H1 (cell line): ENCODE data around the gene TRIM73. TPM values are rescaled to one million over a fixed set of nuclear protein-coding genes. Genes with fewer than 3 reads are reported as not detected.
"Not testable (repeated sequence)": the region's sequence is repeated elsewhere in the genome, so short reads cannot be mapped to it uniquely, and the experiment has no call there.

Experiments
- CTCF ChIA-PET: fragments of 300-600 bp; sonication (Branson Sonifier 250); formaldehyde crosslinking; loops from one replicate; lab custom pipeline; 2021; ENCODE audit not compliant: partially characterized antibody; lab: Charles Lee
- POLR2A ChIA-PET: fragments of 300-600 bp; sonication (Branson Sonifier 250); formaldehyde crosslinking; loops from one replicate; lab custom pipeline; 2021; ENCODE audit warnings: inconsistent platforms; ENCODE audit not compliant: partially characterized antibody; lab: Charles Lee
- DNase-seq, 2 experiments: peaks; one replicate each; pipeline versions ENCODE4 v3.0.0 to v3.0.0-alpha.2; 2010 to 2022; ENCODE audit warnings: low spot score in 2 of 2, low read depth in 1 of 2, mixed read lengths in 1 of 2
- FAIRE-seq: peaks from 2 replicates; lab custom pipeline; 2011; peaks lifted over from hg19 to GRCh38; lab: Jason Lieb, UNC
- H2AFZ ChIP-seq: 2 replicates; pipeline ENCODE4 v1.8.1; 2012; ENCODE audit warnings: low read length, inconsistent platforms
- H2AK5ac ChIP-seq: 2 replicates; pipeline ENCODE4 v1.6.1; 2013; ENCODE audit warnings: low read depth, low read length
- H2BK120ac ChIP-seq: replicated peaks from 2 replicates; pipeline ENCODE3; 2013; ENCODE audit warnings: low read depth, low read length, inconsistent platforms
- H2BK12ac ChIP-seq: 2 replicates; pipeline ENCODE4 v1.6.1; 2013; ENCODE audit warnings: low read depth, low read length
- H2BK15ac ChIP-seq: 2 replicates; pipeline ENCODE4 v1.6.1; 2013; ENCODE audit warnings: low read length
- H2BK20ac ChIP-seq: 2 replicates; pipeline ENCODE4 v1.6.1; 2013; ENCODE audit warnings: low read length
- H2BK5ac ChIP-seq: 2 replicates; pipeline ENCODE4 v1.6.1; 2013; ENCODE audit warnings: low read depth, low read length
- H3K14ac ChIP-seq: 2 replicates; pipeline ENCODE4 v1.6.1; 2013; ENCODE audit warnings: inconsistent platforms; ENCODE audit not compliant: insufficient read length
- H3K18ac ChIP-seq: 2 replicates; pipeline ENCODE4 v1.6.1; 2013; ENCODE audit warnings: low read length; ENCODE audit errors: extremely low read depth
- H3K23ac ChIP-seq: 2 replicates; pipeline ENCODE4 v1.6.1; 2013; ENCODE audit warnings: inconsistent platforms; ENCODE audit not compliant: insufficient read length
- H3K23me2 ChIP-seq: 2 replicates; pipeline ENCODE4 v1.6.1; 2013; ENCODE audit warnings: low read depth, low read length
- H3K27ac ChIP-seq: 2 replicates; pipeline ENCODE4 v1.6.1; 2011; ENCODE audit warnings: low read depth, low read length, inconsistent platforms
- H3K27me3 ChIP-seq, 4 experiments: replicated peaks in 1 of 4; 1 replicate in 1 of 4; 2 replicates in 3 of 4; pipeline versions ENCODE4 v1.6.1 to v1.8.1; 2011 to 2013; ENCODE audit warnings: low read length in 3 of 4, mild to moderate bottlenecking in 3 of 4, inconsistent platforms in 2 of 4, mixed read lengths in 2 of 4, moderate library complexity in 1 of 4; ENCODE audit not compliant: control insufficient read depth in 3 of 4, insufficient read depth in 3 of 4; ENCODE audit errors: extremely low read depth in 1 of 4
- H3K36me3 ChIP-seq, 4 experiments: 2 replicates each; pipeline versions ENCODE4 v1.6.1 to v1.8.1; 2011 to 2013; ENCODE audit warnings: mild to moderate bottlenecking in 4 of 4, low read length in 3 of 4, moderate library complexity in 2 of 4, control low read depth in 1 of 4, inconsistent platforms in 1 of 4; ENCODE audit not compliant: insufficient read depth in 4 of 4, control insufficient read depth in 2 of 4
- H3K4ac ChIP-seq: replicated peaks from 2 replicates; pipeline ENCODE3; 2013; ENCODE audit warnings: low read length, low read depth, mixed read lengths, inconsistent platforms; ENCODE audit not compliant: insufficient read length
- H3K4me1 ChIP-seq, 4 experiments: replicated peaks in 1 of 4; 1 replicate in 1 of 4; 2 replicates in 3 of 4; pipeline versions ENCODE4 v1.6.1 to v1.8.1; 2011 to 2013; ENCODE audit warnings: low read length in 3 of 4, inconsistent platforms in 2 of 4, mixed read lengths in 1 of 4; ENCODE audit not compliant: insufficient read depth in 4 of 4, control insufficient read depth in 3 of 4
- H3K4me2 ChIP-seq, 2 experiments: 2 replicates each; pipeline versions ENCODE4 v1.6.1 to v1.8.1; 2011 to 2013; ENCODE audit warnings: low read depth in 2 of 2, low read length in 2 of 2, control low read depth in 1 of 2, inconsistent platforms in 1 of 2, mild to moderate bottlenecking in 1 of 2; ENCODE audit not compliant: insufficient read depth in 1 of 2
- H3K4me3 ChIP-seq, 4 experiments: fragments of 200-600, 300-600 bp in 1 of 4; sonication (generic), shearing (Covaris generic), sonication (Bioruptor Twin) in 1 of 4; 2 replicates each; pipeline versions ENCODE4 v1.5.1 to v1.8.1; 2011 to 2016; ENCODE audit warnings: low read length in 4 of 4, low read depth in 3 of 4, control low read depth in 2 of 4, inconsistent platforms in 2 of 4, mild to moderate bottlenecking in 2 of 4, mixed read lengths in 1 of 4, moderate library complexity in 1 of 4; ENCODE audit not compliant: insufficient read depth in 2 of 4; ENCODE audit errors: extremely low read depth in 1 of 4
- H3K56ac ChIP-seq: replicated peaks from 2 replicates; pipeline ENCODE3; 2013; ENCODE audit warnings: low read depth, mild to moderate bottlenecking, mixed read lengths, low read length, inconsistent platforms; ENCODE audit not compliant: insufficient read length
- H3K79me1 ChIP-seq: 2 replicates; pipeline ENCODE4 v1.6.1; 2013; ENCODE audit warnings: low read depth, low read length, control low read depth
- H3K79me2 ChIP-seq, 2 experiments: 2 replicates each; pipeline versions ENCODE4 v1.6.1 to v1.8.1; 2012 to 2013; ENCODE audit warnings: low read length in 2 of 2, mild to moderate bottlenecking in 2 of 2, inconsistent platforms in 1 of 2; ENCODE audit not compliant: insufficient read depth in 2 of 2, control insufficient read depth in 1 of 2
- H3K9ac ChIP-seq, 4 experiments: replicated peaks in 1 of 4; 1 replicate in 1 of 4; 2 replicates in 3 of 4; pipeline versions ENCODE4 v1.6.1 to v1.8.1; 2011 to 2013; ENCODE audit warnings: low read depth in 3 of 4, low read length in 3 of 4, control low read depth in 2 of 4, mild to moderate bottlenecking in 2 of 4, moderate library complexity in 2 of 4, inconsistent platforms in 1 of 4; ENCODE audit errors: extremely low read depth in 1 of 4
- H3K9me3 ChIP-seq, 2 experiments: 2 replicates each; pipeline versions ENCODE4 v1.6.1 to v1.8.1; 2012 to 2013; ENCODE audit warnings: mild to moderate bottlenecking in 2 of 2, moderate library complexity in 2 of 2, control low read depth in 1 of 2, inconsistent platforms in 1 of 2, low read depth in 1 of 2, low read length in 1 of 2, mixed read lengths in 1 of 2; ENCODE audit not compliant: insufficient read depth in 2 of 2
- H4K20me1 ChIP-seq, 2 experiments: replicated peaks in 1 of 2; 2 replicates each; pipeline versions ENCODE3 to v1.8.1; 2011 to 2013; ENCODE audit warnings: inconsistent platforms in 2 of 2, low read length in 2 of 2, mild to moderate bottlenecking in 1 of 2; ENCODE audit not compliant: insufficient read depth in 2 of 2, control insufficient read depth in 1 of 2
- H4K5ac ChIP-seq: 2 replicates; pipeline ENCODE4 v1.6.1; 2013; ENCODE audit warnings: low read length, low read depth, mixed read lengths, inconsistent platforms; ENCODE audit not compliant: insufficient read length
- H4K8ac ChIP-seq: 2 replicates; pipeline ENCODE4 v1.8.0; 2013; ENCODE audit warnings: mild to moderate bottlenecking, moderate library complexity, low read length, inconsistent platforms; ENCODE audit not compliant: insufficient read depth; ENCODE audit errors: extremely low read depth
- H4K91ac ChIP-seq: replicated peaks from 2 replicates; pipeline ENCODE3; 2013; ENCODE audit warnings: low read length, mixed read lengths, inconsistent platforms; ENCODE audit not compliant: insufficient read length
- CTCF ChIP-seq, 3 experiments: IDR thresholded peaks; 1 replicate in 2 of 3; 2 replicates in 1 of 3; pipeline versions ENCODE4 v1.5.1 to v1.6.1; 2011; ENCODE audit warnings: low read length in 3 of 3, mild to moderate bottlenecking in 3 of 3, inconsistent platforms in 2 of 3, low read depth in 1 of 3, moderate library complexity in 1 of 3; ENCODE audit not compliant: insufficient read depth in 1 of 3; ENCODE audit errors: control extremely low read depth in 1 of 3
- RAD21 ChIP-seq, 2 experiments: IDR thresholded peaks in 1 of 2; conservative IDR thresholded peaks in 1 of 2; 2 replicates each; pipeline ENCODE4 v1.6.1; 2011; ENCODE audit warnings: low read depth in 2 of 2, low read length in 2 of 2, improper control_type of control experiment in 1 of 2, inconsistent platforms in 1 of 2, mild to moderate bottlenecking in 1 of 2, moderate library complexity in 1 of 2
- WGBS, 2 experiments: shearing (Covaris generic) in 1 of 2; methylation state at CpG; one replicate each; pipeline versions ENCODE4 v1.1.6 to v1.1.7; 2013 to 2015; ENCODE audit warnings: low lambda C conversion rate in 2 of 2, mixed read lengths in 2 of 2, inconsistent platforms in 1 of 2, low coverage in 1 of 2, missing lambda C conversion rate in 1 of 2; ENCODE audit not compliant: insufficient replicate concordance in 2 of 2, insufficient coverage in 1 of 2, insufficient read length in 1 of 2; ENCODE audit errors: extremely low coverage in 1 of 2, missing lambda C conversion rate in 1 of 2; 5-methylcytosine and 5-hydroxymethylcytosine counted together
- polyA plus RNA-seq, 7 experiments: library from polyadenylated mRNA; depleted of rRNA in 3 of 7; stranded (reverse) in 5 of 7; unstranded in 2 of 7; fragments of >200 nt in 5 of 7; fragments of 200-250 nt in 2 of 7; gene quantifications; 1 replicate in 5 of 7; 2 replicates in 1 of 7; 4 replicates in 1 of 7; pipeline versions ENCODE4 v1.2.1 to v1.2.3, GENCODE V29; 2011 to 2013; ENCODE audit warnings: missing spikeins in 2 of 7, mixed read lengths in 2 of 7
- total RNA-seq: library from RNA; stranded (reverse); fragmentation: NEBNext Ultra II Directional; extraction: Animal tissue kit (Norgen Biotek cat#: 25700); gene quantifications from 2 replicates; pipeline ENCODE4 v1.2.1, GENCODE V29; 2021

The TRIM73 gene
- total and polyA plus RNA-seq, 2 of the 8 experiments (the other 6 are each of a cell fraction or from before 2014, with no cell fraction given), result 0.73 to 1.0 TPM

GRCh38 chr7:75452494-75452955, 57.1 kb downstream of the TRIM73 start:
- H3K9ac ChIP-seq, POLR2A ChIA-PET, H3K9me3 ChIP-seq, H4K91ac ChIP-seq, H3K79me2 ChIP-seq, H3K4me3 ChIP-seq, FAIRE-seq, H2BK5ac ChIP-seq, H3K4me1 ChIP-seq, H4K20me1 ChIP-seq, H3K18ac ChIP-seq, H3K14ac ChIP-seq, H4K5ac ChIP-seq, H3K27me3 ChIP-seq: not testable (repeated sequence)
- peak in 1 of 2 experiments; percentile 47 for DNase-seq
- WGBS, 2 experiments, result 59% methylated on average over 3 of the region's 4 CpGs; no CpG with 5 or more reads in 1 of the 2 experiments
- TF ChIP-seq RAD21 (IDR thresholded peaks at IDR 0.05 in 1 of 2, conservative IDR thresholded peaks at IDR 0.05 in 1 of 2; ENCODE audit: low read depth in 2 of 2, low read length in 2 of 2) (peak; percentile 18 to 28; a peak in 2 of 4 replicates), CTCF (IDR thresholded peaks at IDR 0.05; ENCODE audit: control extremely low read depth in 1 of 3, insufficient read depth in 1 of 3, low read depth in 1 of 3, low read length in 3 of 3) (peak in 1 of 3 experiments; percentile 33; a peak in 1 of 4 replicates)
- TF ChIP-seq, all 59 proteins: peak for 2; not testable (repeated sequence) for 57
- not testable (repeated sequence) for H2BK15ac ChIP-seq, H3K79me1 ChIP-seq, H3K56ac ChIP-seq, H2BK12ac ChIP-seq, H2BK120ac ChIP-seq, H2AFZ ChIP-seq, H3K23me2 ChIP-seq, H3K4ac ChIP-seq, H3K23ac ChIP-seq, H4K8ac ChIP-seq, H3K27ac ChIP-seq, H2BK20ac ChIP-seq, H3K36me3 ChIP-seq, H3K4me2 ChIP-seq, H2AK5ac ChIP-seq
- CTCF ChIA-PET, result interaction anchor here (2.0 kb wide), 1 partner anchor 13 kb away, joined by 6 read pairs; no protein-coding TSS in a partner anchor
